H1 (cell line): ENCODE measurements around the gene CWH43. TPM values are rescaled to one million over a fixed set of nuclear protein-coding genes. Genes with fewer than 3 reads are reported as not detected.

Experiments
- CTCF ChIA-PET: fragments of 300-600 bp; sonication (Branson Sonifier 250); formaldehyde crosslinking; loops from one replicate; lab custom pipeline; 2021; ENCODE audit not compliant: partially characterized antibody; lab: Charles Lee
- POLR2A ChIA-PET: fragments of 300-600 bp; sonication (Branson Sonifier 250); formaldehyde crosslinking; loops from one replicate; lab custom pipeline; 2021; ENCODE audit warnings: inconsistent platforms; ENCODE audit not compliant: partially characterized antibody; lab: Charles Lee
- DNase-seq, 2 experiments: peaks; one replicate each; pipeline versions ENCODE4 v3.0.0 to v3.0.0-alpha.2; 2010 to 2022; ENCODE audit warnings: low spot score in 2 of 2, low read depth in 1 of 2, mixed read lengths in 1 of 2
- FAIRE-seq: peaks from 2 replicates; lab custom pipeline; 2011; peaks lifted over from hg19 to GRCh38; lab: Jason Lieb, UNC
- H2AFZ ChIP-seq: 2 replicates; pipeline ENCODE4 v1.8.1; 2012; ENCODE audit warnings: low read length, inconsistent platforms
- H2AK5ac ChIP-seq: 2 replicates; pipeline ENCODE4 v1.6.1; 2013; ENCODE audit warnings: low read depth, low read length
- H2BK120ac ChIP-seq: replicated peaks from 2 replicates; pipeline ENCODE3; 2013; ENCODE audit warnings: low read depth, low read length, inconsistent platforms
- H2BK12ac ChIP-seq: 2 replicates; pipeline ENCODE4 v1.6.1; 2013; ENCODE audit warnings: low read depth, low read length
- H2BK15ac ChIP-seq: 2 replicates; pipeline ENCODE4 v1.6.1; 2013; ENCODE audit warnings: low read length
- H2BK20ac ChIP-seq: 2 replicates; pipeline ENCODE4 v1.6.1; 2013; ENCODE audit warnings: low read length
- H2BK5ac ChIP-seq: 2 replicates; pipeline ENCODE4 v1.6.1; 2013; ENCODE audit warnings: low read depth, low read length
- H3K14ac ChIP-seq: 2 replicates; pipeline ENCODE4 v1.6.1; 2013; ENCODE audit warnings: inconsistent platforms; ENCODE audit not compliant: insufficient read length
- H3K18ac ChIP-seq: 2 replicates; pipeline ENCODE4 v1.6.1; 2013; ENCODE audit warnings: low read length; ENCODE audit errors: extremely low read depth
- H3K23ac ChIP-seq: 2 replicates; pipeline ENCODE4 v1.6.1; 2013; ENCODE audit warnings: inconsistent platforms; ENCODE audit not compliant: insufficient read length
- H3K23me2 ChIP-seq: 2 replicates; pipeline ENCODE4 v1.6.1; 2013; ENCODE audit warnings: low read depth, low read length
- H3K27ac ChIP-seq: 2 replicates; pipeline ENCODE4 v1.6.1; 2011; ENCODE audit warnings: low read depth, low read length, inconsistent platforms
- H3K27me3 ChIP-seq, 4 experiments: replicated peaks in 1 of 4; 1 replicate in 1 of 4; 2 replicates in 3 of 4; pipeline versions ENCODE4 v1.6.1 to v1.8.1; 2011 to 2013; ENCODE audit warnings: low read length in 3 of 4, mild to moderate bottlenecking in 3 of 4, inconsistent platforms in 2 of 4, mixed read lengths in 2 of 4, moderate library complexity in 1 of 4; ENCODE audit not compliant: control insufficient read depth in 3 of 4, insufficient read depth in 3 of 4; ENCODE audit errors: extremely low read depth in 1 of 4
- H3K36me3 ChIP-seq, 4 experiments: 2 replicates each; pipeline versions ENCODE4 v1.6.1 to v1.8.1; 2011 to 2013; ENCODE audit warnings: mild to moderate bottlenecking in 4 of 4, low read length in 3 of 4, moderate library complexity in 2 of 4, control low read depth in 1 of 4, inconsistent platforms in 1 of 4; ENCODE audit not compliant: insufficient read depth in 4 of 4, control insufficient read depth in 2 of 4
- H3K4ac ChIP-seq: replicated peaks from 2 replicates; pipeline ENCODE3; 2013; ENCODE audit warnings: low read length, low read depth, mixed read lengths, inconsistent platforms; ENCODE audit not compliant: insufficient read length
- H3K4me1 ChIP-seq, 4 experiments: replicated peaks in 1 of 4; 1 replicate in 1 of 4; 2 replicates in 3 of 4; pipeline versions ENCODE4 v1.6.1 to v1.8.1; 2011 to 2013; ENCODE audit warnings: low read length in 3 of 4, inconsistent platforms in 2 of 4, mixed read lengths in 1 of 4; ENCODE audit not compliant: insufficient read depth in 4 of 4, control insufficient read depth in 3 of 4
- H3K4me2 ChIP-seq, 2 experiments: 2 replicates each; pipeline versions ENCODE4 v1.6.1 to v1.8.1; 2011 to 2013; ENCODE audit warnings: low read depth in 2 of 2, low read length in 2 of 2, control low read depth in 1 of 2, inconsistent platforms in 1 of 2, mild to moderate bottlenecking in 1 of 2; ENCODE audit not compliant: insufficient read depth in 1 of 2
- H3K4me3 ChIP-seq, 4 experiments: fragments of 200-600, 300-600 bp in 1 of 4; sonication (generic), shearing (Covaris generic), sonication (Bioruptor Twin) in 1 of 4; 2 replicates each; pipeline versions ENCODE4 v1.5.1 to v1.8.1; 2011 to 2016; ENCODE audit warnings: low read length in 4 of 4, low read depth in 3 of 4, control low read depth in 2 of 4, inconsistent platforms in 2 of 4, mild to moderate bottlenecking in 2 of 4, mixed read lengths in 1 of 4, moderate library complexity in 1 of 4; ENCODE audit not compliant: insufficient read depth in 2 of 4; ENCODE audit errors: extremely low read depth in 1 of 4
- H3K56ac ChIP-seq: replicated peaks from 2 replicates; pipeline ENCODE3; 2013; ENCODE audit warnings: low read depth, mild to moderate bottlenecking, mixed read lengths, low read length, inconsistent platforms; ENCODE audit not compliant: insufficient read length
- H3K79me1 ChIP-seq: 2 replicates; pipeline ENCODE4 v1.6.1; 2013; ENCODE audit warnings: low read depth, low read length, control low read depth
- H3K79me2 ChIP-seq, 2 experiments: 2 replicates each; pipeline versions ENCODE4 v1.6.1 to v1.8.1; 2012 to 2013; ENCODE audit warnings: low read length in 2 of 2, mild to moderate bottlenecking in 2 of 2, inconsistent platforms in 1 of 2; ENCODE audit not compliant: insufficient read depth in 2 of 2, control insufficient read depth in 1 of 2
- H3K9ac ChIP-seq, 4 experiments: replicated peaks in 1 of 4; 1 replicate in 1 of 4; 2 replicates in 3 of 4; pipeline versions ENCODE4 v1.6.1 to v1.8.1; 2011 to 2013; ENCODE audit warnings: low read depth in 3 of 4, low read length in 3 of 4, control low read depth in 2 of 4, mild to moderate bottlenecking in 2 of 4, moderate library complexity in 2 of 4, inconsistent platforms in 1 of 4; ENCODE audit errors: extremely low read depth in 1 of 4
- H3K9me3 ChIP-seq, 2 experiments: 2 replicates each; pipeline versions ENCODE4 v1.6.1 to v1.8.1; 2012 to 2013; ENCODE audit warnings: mild to moderate bottlenecking in 2 of 2, moderate library complexity in 2 of 2, control low read depth in 1 of 2, inconsistent platforms in 1 of 2, low read depth in 1 of 2, low read length in 1 of 2, mixed read lengths in 1 of 2; ENCODE audit not compliant: insufficient read depth in 2 of 2
- H4K20me1 ChIP-seq, 2 experiments: replicated peaks in 1 of 2; 2 replicates each; pipeline versions ENCODE3 to v1.8.1; 2011 to 2013; ENCODE audit warnings: inconsistent platforms in 2 of 2, low read length in 2 of 2, mild to moderate bottlenecking in 1 of 2; ENCODE audit not compliant: insufficient read depth in 2 of 2, control insufficient read depth in 1 of 2
- H4K5ac ChIP-seq: 2 replicates; pipeline ENCODE4 v1.6.1; 2013; ENCODE audit warnings: low read length, low read depth, mixed read lengths, inconsistent platforms; ENCODE audit not compliant: insufficient read length
- H4K8ac ChIP-seq: 2 replicates; pipeline ENCODE4 v1.8.0; 2013; ENCODE audit warnings: mild to moderate bottlenecking, moderate library complexity, low read length, inconsistent platforms; ENCODE audit not compliant: insufficient read depth; ENCODE audit errors: extremely low read depth
- H4K91ac ChIP-seq: replicated peaks from 2 replicates; pipeline ENCODE3; 2013; ENCODE audit warnings: low read length, mixed read lengths, inconsistent platforms; ENCODE audit not compliant: insufficient read length
- BCL11A ChIP-seq, 2 experiments: IDR thresholded peaks; one replicate each; pipeline ENCODE4 v1.6.1; 2011; ENCODE audit warnings: low read depth in 2 of 2, low read length in 2 of 2, mild to moderate bottlenecking in 2 of 2
- CTCF ChIP-seq, 3 experiments: IDR thresholded peaks; 1 replicate in 2 of 3; 2 replicates in 1 of 3; pipeline versions ENCODE4 v1.5.1 to v1.6.1; 2011; ENCODE audit warnings: low read length in 3 of 3, mild to moderate bottlenecking in 3 of 3, inconsistent platforms in 2 of 3, low read depth in 1 of 3, moderate library complexity in 1 of 3; ENCODE audit not compliant: insufficient read depth in 1 of 3; ENCODE audit errors: control extremely low read depth in 1 of 3
- RAD21 ChIP-seq, 2 experiments: IDR thresholded peaks in 1 of 2; conservative IDR thresholded peaks in 1 of 2; 2 replicates each; pipeline ENCODE4 v1.6.1; 2011; ENCODE audit warnings: low read depth in 2 of 2, low read length in 2 of 2, improper control_type of control experiment in 1 of 2, inconsistent platforms in 1 of 2, mild to moderate bottlenecking in 1 of 2, moderate library complexity in 1 of 2
- ZNF274 ChIP-seq: IDR thresholded peaks from 2 replicates; pipeline ENCODE4 v1.7.0; 2012; ENCODE audit warnings: low read length, borderline replicate concordance; ENCODE audit errors: extremely low read depth
- WGBS, 2 experiments: shearing (Covaris generic) in 1 of 2; methylation state at CpG; one replicate each; pipeline versions ENCODE4 v1.1.6 to v1.1.7; 2013 to 2015; ENCODE audit warnings: low lambda C conversion rate in 2 of 2, mixed read lengths in 2 of 2, inconsistent platforms in 1 of 2, low coverage in 1 of 2, missing lambda C conversion rate in 1 of 2; ENCODE audit not compliant: insufficient replicate concordance in 2 of 2, insufficient coverage in 1 of 2, insufficient read length in 1 of 2; ENCODE audit errors: extremely low coverage in 1 of 2, missing lambda C conversion rate in 1 of 2; 5-methylcytosine and 5-hydroxymethylcytosine counted together
- polyA plus RNA-seq, 7 experiments: library from polyadenylated mRNA; depleted of rRNA in 3 of 7; stranded (reverse) in 5 of 7; unstranded in 2 of 7; fragments of >200 nt in 5 of 7; fragments of 200-250 nt in 2 of 7; gene quantifications; 1 replicate in 5 of 7; 2 replicates in 1 of 7; 4 replicates in 1 of 7; pipeline versions ENCODE4 v1.2.1 to v1.2.3, GENCODE V29; 2011 to 2013; ENCODE audit warnings: missing spikeins in 2 of 7, mixed read lengths in 2 of 7
- total RNA-seq: library from RNA; stranded (reverse); fragmentation: NEBNext Ultra II Directional; extraction: Animal tissue kit (Norgen Biotek cat#: 25700); gene quantifications from 2 replicates; pipeline ENCODE4 v1.2.1, GENCODE V29; 2021

CWH43 gene
- total and polyA plus RNA-seq, 2 of the 8 experiments (the other 6 are each of a cell fraction or from before 2014, with no cell fraction given): not detected

DNA sequence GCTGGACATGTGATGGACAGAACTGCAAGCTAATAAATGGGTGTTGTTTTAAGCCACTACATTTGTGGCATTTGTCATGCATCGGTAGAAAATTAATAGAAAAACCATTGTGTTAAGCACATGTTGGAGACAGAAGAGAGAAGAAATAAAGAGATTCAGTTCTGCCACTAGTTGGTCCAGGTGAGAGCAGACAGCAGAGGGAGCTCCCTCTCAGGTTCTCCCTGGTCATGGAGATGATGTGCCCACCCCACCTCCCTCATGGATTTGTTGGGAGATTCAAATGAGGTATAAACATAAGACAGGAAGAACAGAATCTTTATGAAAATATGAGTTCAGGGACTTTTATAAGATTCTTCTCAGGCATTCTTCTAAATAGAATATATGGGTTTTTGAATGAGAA, 42.7 kb upstream of the CWH43 start:
- H2BK120ac ChIP-seq: no peak overlapping the region
- ChIA-PET CTCF (interaction anchor here (1.0 to 5.5 kb wide), 10 partner anchors 12 to 868 kb away, joined by 3 to 101 read pairs (median 5); partner anchors contain the start of gene OCIAD2), POLR2A (no interaction called here)
- H4K5ac ChIP-seq: no peak overlapping the region
- H2BK20ac ChIP-seq: no peak overlapping the region
- no peaks in the 10 kb centered on the region; a peak in 2 of 7 replicates for H3K27me3 ChIP-seq
- H3K79me1 ChIP-seq: no peaks in the 10 kb centered on the region
- no peak overlapping the region for H3K18ac ChIP-seq
- 0 out of 2 replicates have a peak overlapping the region, but pooled peaks have one; percentile 78 for H2BK12ac ChIP-seq
- no peaks in the 10 kb centered on the region for H3K23me2 ChIP-seq
- no peak overlapping the region for H3K4me2 ChIP-seq
- no peak overlapping the region for H2BK5ac ChIP-seq
- H4K20me1 ChIP-seq: no peaks in the 10 kb centered on the region
- H3K9ac ChIP-seq: no peak overlapping the region
- H3K27ac ChIP-seq: no peak overlapping the region
- H3K9me3 ChIP-seq: peaks cover 0 to 3% of the 10 kb centered on the region in 2 experiments; a peak in 1 of 4 replicates
- no peaks in the 10 kb centered on the region for H3K79me2 ChIP-seq
- peaks cover 0 to 4% (median under 1%) of the 10 kb centered on the region in 4 experiments; a peak in 3 of 7 replicates for H3K4me1 ChIP-seq
- H2AFZ ChIP-seq: no peak overlapping the region
- H3K56ac ChIP-seq: no peak overlapping the region
- 36% methylated on average over 1 of the region's 1 CpG; no CpG with 5 or more reads in 1 of the 2 experiments for WGBS, 2 experiments
- no peak for DNase-seq
- H3K4me3 ChIP-seq: no peak overlapping the region
- H3K14ac ChIP-seq: no peak overlapping the region
- no peak overlapping the region for H2BK15ac ChIP-seq
- no peaks in the 10 kb centered on the region for H3K36me3 ChIP-seq
- no peak overlapping the region for H4K91ac ChIP-seq
- no peak overlapping the region for H4K8ac ChIP-seq
- no peak overlapping the region for H3K4ac ChIP-seq
- no peak overlapping the region for H3K23ac ChIP-seq
- FAIRE-seq: peak; percentile 63
- H2AK5ac ChIP-seq: no peak overlapping the region
- peak; percentile 54 to 83 (median 70) for TF ChIP-seq CTCF (IDR thresholded peaks at IDR 0.05; ENCODE audit: control extremely low read depth in 1 of 3, insufficient read depth in 1 of 3, low read depth in 1 of 3, low read length in 3 of 3)
- TF ChIP-seq ZNF274: no peak
- TF ChIP-seq RAD21 (IDR thresholded peaks at IDR 0.05 in 1 of 2, conservative IDR thresholded peaks at IDR 0.05 in 1 of 2; ENCODE audit: low read depth in 2 of 2, low read length in 2 of 2): peak; percentile 61 to 66
- no peak for TF ChIP-seq BCL11A (IDR thresholded peaks at IDR 0.05; ENCODE audit: low read depth in 2 of 2, low read length in 2 of 2)
